Tibial nerve (tissue), 4 donors: ENCODE data around the gene TOMM20.

ENCODE experiments used
- CTCF ChIP-seq, 5 experiments: fragments of 200-600 bp in 3 of 5; fragments of 450-650 bp in 2 of 5; sonication (generic) in 3 of 5; IDR thresholded peaks; one replicate each; pipeline ENCODE4 v1.5.1; 2016 to 2019; ENCODE audit warnings: antibody characterized with exemption in 5 of 5, mild to moderate bottlenecking in 3 of 5, moderate library complexity in 2 of 5
- EP300 ChIP-seq, 2 donors: sonication (generic); formaldehyde crosslinking; IDR thresholded peaks; one replicate each; pipeline ENCODE4 v1.6.1; 2017; ENCODE audit warnings: antibody characterized with exemption in 2 of 2, mild to moderate bottlenecking in 1 of 2
- POLR2A ChIP-seq, 2 donors: fragments of 450-650 bp; IDR thresholded peaks; one replicate each; pipeline ENCODE4 v1.6.1; 2017; ENCODE audit warnings: antibody characterized with exemption in 2 of 2, mild to moderate bottlenecking in 2 of 2, moderate library complexity in 2 of 2

GRCh38 chr1:235076504-235077162, 52.0 kb downstream of the TOMM20 start:
- TF ChIP-seq POLR2A (IDR thresholded peaks at IDR 0.05) (no peak), CTCF (IDR thresholded peaks at IDR 0.05) (no peak), EP300 (IDR thresholded peaks at IDR 0.05) (no peak)
